Osteocyte (in vitro differentiated cells): ENCODE results near the gene MAP3K1. TPM values are rescaled to one million over a fixed set of nuclear protein-coding genes. Genes with fewer than 3 reads are reported as not detected.

Experiments used
- DNase-seq: peaks from one replicate; pipeline ENCODE4 v3.0.0; 2021; ENCODE audit warnings: mixed read lengths; ENCODE audit not compliant: unreplicated experiment; ENCODE audit errors: extremely low spot score
- H3K27ac Mint-ChIP-seq: one replicate; pipeline ENCODE4 v1.8.0; 2021; ENCODE audit warnings: mild to moderate bottlenecking, mixed read lengths; ENCODE audit not compliant: unreplicated experiment
- H3K27me3 Mint-ChIP-seq: one replicate; pipeline ENCODE4 v1.8.0; 2021; ENCODE audit warnings: mixed read lengths; ENCODE audit not compliant: unreplicated experiment
- H3K36me3 Mint-ChIP-seq: one replicate; pipeline ENCODE4 v1.8.0; 2021; ENCODE audit warnings: mixed read lengths; ENCODE audit not compliant: unreplicated experiment
- H3K4me1 Mint-ChIP-seq: one replicate; pipeline ENCODE4 v1.8.0; 2021; ENCODE audit warnings: mixed read lengths; ENCODE audit not compliant: unreplicated experiment
- H3K4me3 Mint-ChIP-seq: one replicate; pipeline ENCODE4 v1.8.0; 2021; ENCODE audit warnings: mild to moderate bottlenecking, moderate library complexity, mixed read lengths; ENCODE audit not compliant: unreplicated experiment
- H3K9me3 Mint-ChIP-seq: one replicate; pipeline ENCODE4 v1.8.0; 2021; ENCODE audit warnings: mixed read lengths; ENCODE audit not compliant: unreplicated experiment
- CTCF ChIP-seq: fragments of 200-600 bp; sonication (generic); IDR thresholded peaks from 2 replicates; pipeline ENCODE4 v1.5.0; 2021; ENCODE audit warnings: antibody characterized with exemption, mild to moderate bottlenecking, moderate library complexity
- total RNA-seq: library from RNA; stranded (reverse); gene quantifications from 2 replicates; pipeline ENCODE4 v1.2.1, GENCODE V29; 2021

Gene MAP3K1
- total RNA-seq, 1 donor from 2014 or later, result 15.7 TPM

GRCh38 chr5:56858777-56859442 lies 43.6 kb downstream of the MAP3K1 start:
- peaks cover 20% of the 10 kb centered on the region for H3K4me1 Mint-ChIP-seq

GRCh38 chr5:56861893-56862485 lies 46.6 kb downstream of the MAP3K1 start:
- Mint-ChIP-seq H3K4me3 (no peak overlapping the region), H3K27me3 (no peaks in the 10 kb centered on the region), H3K9me3 (no peaks in the 10 kb centered on the region), H3K27ac (no peak overlapping the region), H3K36me3 (peaks cover 38% of the 10 kb centered on the region), H3K4me1 (no peaks in the 10 kb centered on the region)
- no peak for TF ChIP-seq CTCF
- DNase-seq, result no peak

More at GRCh38 chr5:56858777-56859442, 43.6 kb downstream of the MAP3K1 start:
- no peaks in the 10 kb centered on the region for H3K27me3 Mint-ChIP-seq
- no peak for DNase-seq
- no peak overlapping the region for H3K4me3 Mint-ChIP-seq
- H3K36me3 Mint-ChIP-seq, result peaks cover 26% of the 10 kb centered on the region
- TF ChIP-seq CTCF, result no peak
- no peak overlapping the region for H3K27ac Mint-ChIP-seq
- no peaks in the 10 kb centered on the region for H3K9me3 Mint-ChIP-seq

- no peaks in the 10 kb centered on the region for H3K9me3 Mint-ChIP-seq
- no peak overlapping the region for H3K27ac Mint-ChIP-seq
- H3K4me3 Mint-ChIP-seq, result no peak overlapping the region
- peaks cover 42% of the 10 kb centered on the region for H3K36me3 Mint-ChIP-seq
- DNase-seq, result no peak
- H3K4me1 Mint-ChIP-seq, result no peaks in the 10 kb centered on the region
- no peak for TF ChIP-seq CTCF
- no peaks in the 10 kb centered on the region for H3K27me3 Mint-ChIP-seq
Measured at GRCh38 chr5:56862909-56863308, 47.6 kb downstream of the MAP3K1 start.

- H3K4me1 Mint-ChIP-seq, result no peaks in the 10 kb centered on the region
- no peak overlapping the region for H3K27ac Mint-ChIP-seq
- peaks cover 55% of the 10 kb centered on the region for H3K36me3 Mint-ChIP-seq
- DNase-seq, result no peak
- H3K4me3 Mint-ChIP-seq, result no peak overlapping the region
- no peak for TF ChIP-seq CTCF
- no peaks in the 10 kb centered on the region for H3K9me3 Mint-ChIP-seq
- no peaks in the 10 kb centered on the region for H3K27me3 Mint-ChIP-seq
Measured at GRCh38 chr5:56871777-56872176, 56.4 kb downstream of the MAP3K1 start.

GRCh38 chr5:56873056-56873455 lies 57.7 kb downstream of the MAP3K1 start:
- Mint-ChIP-seq H3K4me3 (no peak overlapping the region), H3K27me3 (no peaks in the 10 kb centered on the region), H3K9me3 (no peaks in the 10 kb centered on the region), H3K27ac (no peak overlapping the region), H3K4me1 (no peaks in the 10 kb centered on the region), H3K36me3 (peaks cover 58% of the 10 kb centered on the region)
- DNase-seq, result no peak
- TF ChIP-seq CTCF, result no peak
